ENCODE measurements around the gene RASGEF1C.

RASGEF1C gene

GRCh38 chr5:180139731-180140055 is 69.3 kb downstream of the RASGEF1C start:
- no peak overlapping the region for H3K27ac ChIP-seq (replicated peaks)
- no peak overlapping the region for H3K4me3 ChIP-seq (replicated peaks; ENCODE audit: insufficient read depth, low read length)
- no peak for DNase-seq (ENCODE audit: low read depth in 1 of 2, low spot score in 1 of 2)
- H3K27me3 ChIP-seq (ENCODE audit: insufficient read depth, poor library complexity, severe bottlenecking), result no peaks in the 10 kb centered on the region
- TF ChIP-seq CTCF (IDR thresholded peaks at IDR 0.05; ENCODE audit: insufficient read depth, low read length), result no peak
- no peak for TF ChIP-seq REST (IDR thresholded peaks at IDR 0.05; ENCODE audit: insufficient replicate concordance, low read depth)
- no peak for TF ChIP-seq SPI1 (IDR thresholded peaks at IDR 0.05; ENCODE audit: borderline replicate concordance, low read depth)
- TF ChIP-seq GABPA (IDR thresholded peaks at IDR 0.05; ENCODE audit: low read depth), result no peak
- TF ChIP-seq POLR2AphosphoS5 (IDR thresholded peaks at IDR 0.05; ENCODE audit: low read depth), result no peak

- Histone ChIP-seq H3K27ac (replicated peaks) (no peak overlapping the region), H3K4me3 (replicated peaks; ENCODE audit: insufficient read depth, low read length) (no peak overlapping the region), H3K27me3 (ENCODE audit: insufficient read depth, poor library complexity, severe bottlenecking) (no peaks in the 10 kb centered on the region)
- TF ChIP-seq SPI1 (IDR thresholded peaks at IDR 0.05; ENCODE audit: borderline replicate concordance, low read depth) (no peak), POLR2AphosphoS5 (IDR thresholded peaks at IDR 0.05; ENCODE audit: low read depth) (no peak), REST (IDR thresholded peaks at IDR 0.05; ENCODE audit: insufficient replicate concordance, low read depth) (no peak), GABPA (IDR thresholded peaks at IDR 0.05; ENCODE audit: low read depth) (no peak), CTCF (IDR thresholded peaks at IDR 0.05; ENCODE audit: insufficient read depth, low read length) (no peak)
- no peak for DNase-seq (ENCODE audit: low read depth in 1 of 2, low spot score in 1 of 2)
Measured at GRCh38 chr5:180138976-180139730, 69.9 kb downstream of the RASGEF1C start.

- Histone ChIP-seq H3K4me3 (replicated peaks; ENCODE audit: insufficient read depth, low read length) (no peak overlapping the region), H3K27me3 (ENCODE audit: insufficient read depth, poor library complexity, severe bottlenecking) (no peaks in the 10 kb centered on the region), H3K27ac (replicated peaks) (no peak overlapping the region)
- DNase-seq (ENCODE audit: low read depth in 1 of 2, low spot score in 1 of 2), result no peak
- no peak for TF ChIP-seq POLR2AphosphoS5 (IDR thresholded peaks at IDR 0.05; ENCODE audit: low read depth)
- no peak for TF ChIP-seq SPI1 (IDR thresholded peaks at IDR 0.05; ENCODE audit: borderline replicate concordance, low read depth)
- TF ChIP-seq GABPA (IDR thresholded peaks at IDR 0.05; ENCODE audit: low read depth), result no peak
Measured at GRCh38 chr5:180138214-180138975, 70.6 kb downstream of the RASGEF1C start.

GRCh38 chr5:180137401-180138213 is 71.4 kb downstream of the RASGEF1C start:
- no peak overlapping the region for H3K4me3 ChIP-seq (replicated peaks; ENCODE audit: insufficient read depth, low read length)
- H3K27me3 ChIP-seq (ENCODE audit: insufficient read depth, poor library complexity, severe bottlenecking), result no peaks in the 10 kb centered on the region
- TF ChIP-seq REST (IDR thresholded peaks at IDR 0.05; ENCODE audit: insufficient replicate concordance, low read depth) (no peak), GABPA (IDR thresholded peaks at IDR 0.05; ENCODE audit: low read depth) (no peak), CTCF (IDR thresholded peaks at IDR 0.05; ENCODE audit: insufficient read depth, low read length) (no peak)
- DNase-seq (ENCODE audit: low read depth in 1 of 2, low spot score in 1 of 2), result no peak
- no peak overlapping the region for H3K27ac ChIP-seq (replicated peaks)

All from HL-60 (cell line).